HK-2 (cell line): ENCODE data around the gene IGF2BP3.

Experiments
- DNase-seq: peaks from one replicate; pipeline ENCODE4 v3.0.0-alpha.2; 2018; ENCODE audit not compliant: unreplicated experiment

The IGF2BP3 gene

GRCh38 chr7:23264916-23265458 lies 205.3 kb downstream of the IGF2BP3 start:
- no peak for DNase-seq

- peak; percentile 58 for DNase-seq
These were observed 208.3 kb downstream of the IGF2BP3 start for GRCh38 chr7:23261843-23262452.

GRCh38 chr7:23260371-23260770 lies 209.9 kb downstream of the IGF2BP3 start:
- DNase-seq, result no peak
